ENCODE results near the gene ASB3.
A peak's percentile ranks its signal among the peaks of the same experiment; 100 is the strongest.

ASB3 gene

GRCh38 chr2:53652131-53652530 lies 134.6 kb downstream of the ASB3 start:
- no peak for DNase-seq (ENCODE audit: low spot score)

- DNase-seq (ENCODE audit: low spot score): peak; percentile 10
Observed at GRCh38 chr2:53646788-53647187, 140.0 kb downstream of the ASB3 start.

GRCh38 chr2:53641290-53641689 lies 145.5 kb downstream of the ASB3 start:
- DNase-seq (ENCODE audit: low spot score): peak; percentile 39

GRCh38 chr2:53640466-53640865 lies 146.3 kb downstream of the ASB3 start:
- no peak for DNase-seq (ENCODE audit: low spot score)

GRCh38 chr2:53636596-53636995 lies 150.2 kb downstream of the ASB3 start:
- no peak for DNase-seq (ENCODE audit: low spot score)

GRCh38 chr2:53636109-53636508 lies 150.6 kb downstream of the ASB3 start:
- DNase-seq (ENCODE audit: low spot score): no peak

GRCh38 chr2:53635694-53636093 lies 151.1 kb downstream of the ASB3 start:
- no peak for DNase-seq (ENCODE audit: low spot score)

GRCh38 chr2:53633441-53633840 lies 153.3 kb downstream of the ASB3 start:
- no peak for DNase-seq (ENCODE audit: low spot score)

- no peak for DNase-seq (ENCODE audit: low spot score)
Observed at GRCh38 chr2:53632714-53633113, 154.0 kb downstream of the ASB3 start.

GRCh38 chr2:53632126-53632460 lies 154.7 kb downstream of the ASB3 start:
- DNase-seq (ENCODE audit: low spot score): no peak

GRCh38 chr2:53631313-53632125 lies 155.2 kb downstream of the ASB3 start:
- no peak for DNase-seq (ENCODE audit: low spot score)

- no peak for DNase-seq (ENCODE audit: low spot score)
Observed at GRCh38 chr2:53630026-53630606, 156.6 kb downstream of the ASB3 start.

GRCh38 chr2:53629501-53629900 lies 157.3 kb downstream of the ASB3 start:
- no peak for DNase-seq (ENCODE audit: low spot score)

GRCh38 chr2:53629001-53629400 lies 157.8 kb downstream of the ASB3 start:
- no peak for DNase-seq (ENCODE audit: low spot score)

GRCh38 chr2:53622141-53622540 lies 164.6 kb downstream of the ASB3 start:
- no peak for DNase-seq (ENCODE audit: low spot score)

- DNase-seq (ENCODE audit: low spot score): no peak
Observed at GRCh38 chr2:53620981-53621380, 165.8 kb downstream of the ASB3 start.

Data from iPS-NIHi11 (cell line).